HG03097 (cell line): ENCODE measurements around the gene MTSS2.

ENCODE experiments used
- ATAC-seq: cut with Tn5 transposase; IDR thresholded peaks from one replicate; pipeline ENCODE4 v1.9.1; 2021; ENCODE audit not compliant: unreplicated experiment, low FRiP score

MTSS2 gene

GRCh38 chr16:70715055-70715858 lies 29.4 kb upstream of the MTSS2 start:
- ATAC-seq, result no peak

GRCh38 chr16:70714581-70715054 lies 28.8 kb upstream of the MTSS2 start:
- no peak for ATAC-seq

GRCh38 chr16:70713824-70714223 lies 28.0 kb upstream of the MTSS2 start:
- ATAC-seq, result no peak

GRCh38 chr16:70713342-70713741 lies 27.5 kb upstream of the MTSS2 start:
- ATAC-seq, result no peak

GRCh38 chr16:70712942-70713341 lies 27.1 kb upstream of the MTSS2 start:
- ATAC-seq, result no peak

- no peak for ATAC-seq
These were observed 26.5 kb upstream of the MTSS2 start for GRCh38 chr16:70712359-70712758.

- no peak for ATAC-seq
These were observed 25.6 kb upstream of the MTSS2 start for GRCh38 chr16:70711211-70712031.

- ATAC-seq, result no peak
These were observed 24.8 kb upstream of the MTSS2 start for GRCh38 chr16:70710422-70711210.

- no peak for ATAC-seq
These were observed 24.1 kb upstream of the MTSS2 start for GRCh38 chr16:70709942-70710341.

- ATAC-seq, result no peak
These were observed 23.6 kb upstream of the MTSS2 start for GRCh38 chr16:70709457-70709856.

GRCh38 chr16:70708366-70709246 lies 22.8 kb upstream of the MTSS2 start:
- no peak for ATAC-seq

- ATAC-seq, result no peak
These were observed 21.2 kb upstream of the MTSS2 start for GRCh38 chr16:70706948-70707465.

- no peak for ATAC-seq
These were observed 19.2 kb upstream of the MTSS2 start for GRCh38 chr16:70705056-70705455.

- ATAC-seq, result no peak
These were observed 18.7 kb upstream of the MTSS2 start for GRCh38 chr16:70704586-70704985.

- no peak for ATAC-seq
These were observed 18.1 kb upstream of the MTSS2 start for GRCh38 chr16:70703835-70704381.

GRCh38 chr16:70703041-70703834 lies 17.4 kb upstream of the MTSS2 start:
- no peak for ATAC-seq

- ATAC-seq, result no peak
These were observed 16.8 kb upstream of the MTSS2 start for GRCh38 chr16:70702624-70703023.

GRCh38 chr16:70701998-70702397 lies 16.1 kb upstream of the MTSS2 start:
- no peak for ATAC-seq

- ATAC-seq, result no peak
These were observed 15.7 kb upstream of the MTSS2 start for GRCh38 chr16:70701596-70701995.
